AG09319 (cell line): ENCODE measurements around the gene CASZ1.

Source experiments
- DNase-seq: peaks from one replicate; pipeline ENCODE4 v3.0.0-alpha.2; 2010; ENCODE audit warnings: low read depth; ENCODE audit errors: extremely low read depth
- TF ChIP-seq, protein P1 (sequence below): IDR thresholded peaks from 2 replicates; pipeline ENCODE4 v1.5.1; 2011; ENCODE audit warnings: low read depth, mild to moderate bottlenecking, inconsistent platforms, low read length, moderate library complexity

The CASZ1 gene

DNA sequence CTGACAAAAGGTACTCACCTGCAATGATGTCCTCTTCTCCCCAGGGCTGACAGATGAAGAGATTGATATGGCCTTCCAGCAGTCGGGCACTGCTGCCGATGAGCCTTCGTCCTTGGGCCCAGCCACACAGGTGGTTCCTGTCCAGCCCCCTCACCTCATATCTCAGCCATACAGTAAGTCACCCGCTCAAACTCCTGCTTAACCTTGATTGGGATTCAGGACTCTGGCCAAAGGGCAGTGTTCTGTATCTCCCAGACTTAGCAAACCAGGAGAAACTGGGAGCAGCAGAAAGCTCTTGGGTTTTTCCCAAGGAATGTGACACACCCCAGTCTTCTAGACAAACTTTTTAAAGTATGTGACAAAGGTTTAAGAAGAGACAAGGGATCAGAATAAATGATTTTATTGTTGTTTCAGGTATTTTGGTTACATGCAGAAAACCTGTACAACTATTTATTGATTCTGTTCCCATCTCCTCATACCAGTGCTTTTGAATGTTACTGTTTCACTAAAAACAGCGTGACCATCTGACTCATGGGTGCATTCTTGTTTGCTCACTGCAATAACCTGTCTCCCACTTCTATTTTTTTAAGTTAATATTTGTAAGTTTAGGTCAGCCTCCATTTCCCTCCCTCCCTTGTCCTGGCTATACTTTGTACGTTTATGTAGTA is 197.1 kb downstream of the CASZ1 start:
- DNase-seq = no peak
- TF ChIP-seq, protein P1, sequence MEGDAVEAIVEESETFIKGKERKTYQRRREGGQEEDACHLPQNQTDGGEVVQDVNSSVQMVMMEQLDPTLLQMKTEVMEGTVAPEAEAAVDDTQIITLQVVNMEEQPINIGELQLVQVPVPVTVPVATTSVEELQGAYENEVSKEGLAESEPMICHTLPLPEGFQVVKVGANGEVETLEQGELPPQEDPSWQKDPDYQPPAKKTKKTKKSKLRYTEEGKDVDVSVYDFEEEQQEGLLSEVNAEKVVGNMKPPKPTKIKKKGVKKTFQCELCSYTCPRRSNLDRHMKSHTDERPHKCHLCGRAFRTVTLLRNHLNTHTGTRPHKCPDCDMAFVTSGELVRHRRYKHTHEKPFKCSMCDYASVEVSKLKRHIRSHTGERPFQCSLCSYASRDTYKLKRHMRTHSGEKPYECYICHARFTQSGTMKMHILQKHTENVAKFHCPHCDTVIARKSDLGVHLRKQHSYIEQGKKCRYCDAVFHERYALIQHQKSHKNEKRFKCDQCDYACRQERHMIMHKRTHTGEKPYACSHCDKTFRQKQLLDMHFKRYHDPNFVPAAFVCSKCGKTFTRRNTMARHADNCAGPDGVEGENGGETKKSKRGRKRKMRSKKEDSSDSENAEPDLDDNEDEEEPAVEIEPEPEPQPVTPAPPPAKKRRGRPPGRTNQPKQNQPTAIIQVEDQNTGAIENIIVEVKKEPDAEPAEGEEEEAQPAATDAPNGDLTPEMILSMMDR = no peak

DNA sequence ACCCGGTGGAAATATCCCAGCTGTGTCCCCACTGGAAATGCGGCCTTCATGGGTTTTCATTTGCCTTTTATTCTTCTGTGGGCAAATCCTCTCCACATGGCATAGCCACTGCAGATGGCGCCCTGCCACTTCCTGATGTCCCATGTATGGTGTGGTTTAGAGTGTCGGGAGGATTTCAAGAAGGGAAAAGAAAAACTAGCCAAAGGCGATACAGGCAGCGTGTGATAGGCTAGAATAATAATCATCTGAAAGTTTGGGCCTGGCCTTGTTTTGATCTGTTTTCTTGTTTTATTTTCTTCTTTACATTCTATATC is 198.1 kb downstream of the CASZ1 start:
- no peak for DNase-seq

DNA sequence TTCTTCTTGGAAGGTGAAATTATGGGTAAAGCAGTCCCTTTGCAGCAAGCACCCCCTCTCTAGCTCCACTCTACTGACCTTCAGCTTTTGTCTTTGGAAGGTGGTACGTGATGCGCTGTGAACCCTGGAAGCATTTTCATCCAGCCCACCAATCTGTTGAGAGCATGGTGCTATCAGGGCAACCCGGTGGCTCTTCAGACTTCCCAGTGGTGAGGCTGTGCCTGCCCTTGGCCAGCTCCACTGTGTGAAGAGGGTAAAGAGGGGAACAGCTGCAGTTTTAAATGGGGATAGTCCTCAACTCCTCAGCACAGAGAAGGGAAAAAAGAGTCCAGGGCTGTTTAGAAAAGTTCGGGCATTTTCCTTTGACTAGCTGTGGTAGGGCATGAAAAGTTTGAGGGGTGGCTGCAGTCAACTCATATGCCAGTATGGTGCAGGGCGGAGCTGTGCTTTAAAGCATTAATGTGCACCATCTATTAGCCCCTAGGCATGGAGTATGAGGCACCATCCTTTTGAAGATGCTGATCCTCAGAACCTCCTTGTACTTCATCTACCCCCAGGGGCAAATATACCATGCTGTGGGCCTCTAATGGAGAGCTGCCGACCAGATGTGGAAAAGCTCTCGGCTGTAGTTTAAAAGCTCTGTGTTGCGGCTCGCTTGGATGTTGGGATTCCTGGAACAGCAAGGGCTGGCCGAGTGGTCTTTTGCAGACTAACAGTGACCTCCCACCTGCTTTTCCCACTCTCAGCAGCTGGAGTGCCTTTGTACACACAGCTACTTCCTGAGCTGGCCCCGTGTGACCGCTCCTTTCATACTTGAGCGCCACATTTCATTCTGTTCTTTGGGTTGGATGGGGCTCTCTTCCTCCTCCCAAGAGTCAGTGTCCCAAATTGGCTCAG is 198.7 kb downstream of the CASZ1 start:
- TF ChIP-seq, protein P1 = no peak

More for the DNA sequence above, 198.1 kb downstream of the CASZ1 start:
- TF ChIP-seq, protein P1 = no peak

DNA sequence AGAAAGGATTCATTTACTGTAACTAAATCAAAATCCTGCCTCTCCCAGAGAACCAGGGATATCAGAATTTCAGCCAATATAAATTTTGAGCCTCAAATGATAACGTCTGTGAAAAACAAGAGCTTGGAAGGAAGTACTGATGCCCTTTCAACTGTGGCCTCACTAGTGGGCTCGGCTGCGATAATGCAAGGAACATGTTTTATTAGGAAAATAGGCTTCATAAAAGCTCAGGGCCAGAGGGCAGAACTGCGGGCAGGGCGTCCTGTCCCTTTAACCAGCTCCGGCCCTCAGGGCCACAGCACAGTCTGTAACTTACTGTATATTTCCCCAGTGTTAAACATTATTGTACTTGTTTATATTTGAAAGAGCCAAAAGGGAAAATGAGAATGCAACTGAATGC is 199.7 kb downstream of the CASZ1 start:
- TF ChIP-seq, protein P1 = no peak
- no peak for DNase-seq

More for the DNA sequence above, 198.7 kb downstream of the CASZ1 start:
- DNase-seq = no peak

DNA sequence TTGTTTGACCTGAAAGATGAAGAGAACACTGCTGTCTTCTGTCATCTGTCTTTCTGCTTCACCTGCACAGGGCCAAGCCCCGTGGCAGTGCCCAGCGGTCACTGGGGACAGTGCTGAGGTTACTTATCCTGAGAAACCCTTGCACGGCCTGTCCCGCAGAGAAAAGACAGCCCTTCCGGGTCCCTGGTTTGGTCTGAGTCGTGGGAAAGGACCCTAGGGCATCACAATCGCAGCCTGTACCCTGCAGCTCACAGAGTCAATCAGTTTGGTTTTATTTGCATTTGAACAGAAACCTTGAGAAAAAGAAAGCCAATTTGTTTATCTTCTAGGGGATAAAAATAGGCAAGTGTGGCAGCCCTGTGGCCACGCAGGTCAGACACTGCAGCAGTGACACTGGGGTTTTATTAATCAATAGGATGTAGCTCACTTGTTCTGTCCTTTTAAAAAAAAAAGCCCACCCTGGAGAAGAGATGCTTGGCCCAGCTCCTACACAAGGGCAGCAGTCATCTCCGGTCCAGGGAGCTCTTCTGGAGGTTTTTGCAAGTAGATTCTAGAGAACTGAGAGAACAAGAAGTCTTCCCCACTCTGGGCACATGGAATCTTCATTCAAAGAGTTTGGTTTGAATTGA is 201.7 kb downstream of the CASZ1 start:
- TF ChIP-seq, protein P1 = no peak
- no peak for DNase-seq

DNA sequence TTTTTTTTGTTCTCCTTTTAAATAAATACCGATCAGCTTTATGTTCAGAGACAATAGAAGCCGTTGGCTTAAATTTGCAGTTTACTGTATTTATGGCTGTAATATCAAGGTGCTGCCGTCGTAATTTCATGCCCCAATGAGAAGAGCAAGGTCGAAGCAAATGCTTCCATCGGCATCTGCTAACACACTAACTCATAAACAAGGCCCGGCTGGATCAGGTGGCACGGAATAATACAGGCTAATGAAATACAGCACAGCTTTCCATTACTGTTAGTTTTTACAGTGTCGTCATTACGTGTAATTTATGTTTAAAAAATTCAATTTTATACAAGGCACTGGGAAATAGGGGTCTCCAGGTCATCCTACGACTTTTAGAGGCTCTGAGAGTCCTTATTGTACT is 202.7 kb downstream of the CASZ1 start:
- TF ChIP-seq, protein P1 = no peak

DNA sequence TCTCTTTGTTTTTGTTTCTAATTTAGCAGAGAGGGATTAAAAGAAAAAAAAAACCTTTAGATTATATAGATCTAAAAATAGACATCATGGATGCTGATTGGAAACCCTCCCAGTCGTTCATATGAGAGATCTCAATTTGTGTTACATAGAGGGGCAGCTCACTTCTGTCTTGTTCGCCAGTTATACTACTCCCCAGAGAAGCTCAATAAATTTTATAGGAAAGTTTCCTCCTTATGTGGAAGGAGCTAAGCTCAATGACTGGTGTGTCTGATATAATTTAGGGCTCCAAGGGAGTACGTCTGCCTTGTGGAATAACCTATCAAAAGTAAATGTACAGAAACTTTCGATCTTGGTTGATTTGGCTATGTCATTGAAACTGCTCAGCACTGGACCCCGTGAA is 204.1 kb downstream of the CASZ1 start:
- TF ChIP-seq, protein P1 = no peak

More for the DNA sequence above, 202.7 kb downstream of the CASZ1 start:
- no peak for DNase-seq

More for the DNA sequence above, 204.1 kb downstream of the CASZ1 start:
- no peak for DNase-seq
